DND-41 (cell line): Measurements from ENCODE around the gene ARHGAP26.

Source experiments
- ATAC-seq: fragments of 200-7000 bp; cut with Tn5 transposase; 3 replicates; pipeline ENCODE4 v1.9.1; 2021; ENCODE audit warnings: low read depth; ENCODE audit not compliant: insufficient read depth
- DNase-seq: peaks from one replicate; pipeline ENCODE4 v3.0.0-alpha.2; 2020
- H2AFZ ChIP-seq: 2 replicates; pipeline ENCODE4 v1.6.0; 2012; ENCODE audit warnings: low read depth, low read length
- H3K27ac ChIP-seq: 2 replicates; pipeline ENCODE4 v1.5.1; 2012; ENCODE audit warnings: low read length, inconsistent platforms
- H3K27me3 ChIP-seq: fragments of 200-600 bp; sonication (generic); 2 replicates; pipeline ENCODE4 v1.6.0; 2012; ENCODE audit warnings: low read length, mild to moderate bottlenecking, inconsistent platforms; ENCODE audit not compliant: insufficient read depth, poor library complexity
- H3K36me3 ChIP-seq: 2 replicates; pipeline ENCODE4 v1.5.1; 2012; ENCODE audit warnings: low read length, inconsistent platforms; ENCODE audit not compliant: insufficient read depth
- H3K4me1 ChIP-seq: 2 replicates; pipeline ENCODE4 v1.5.1; 2012; ENCODE audit warnings: mild to moderate bottlenecking, low read length; ENCODE audit not compliant: insufficient read depth
- H3K4me2 ChIP-seq: 2 replicates; pipeline ENCODE4 v1.6.0; 2012; ENCODE audit warnings: mild to moderate bottlenecking, moderate library complexity, low read length, inconsistent platforms; ENCODE audit not compliant: insufficient read depth
- H3K4me3 ChIP-seq, 2 experiments: fragments of 200-600 bp in 1 of 2; shearing (Covaris generic) in 1 of 2; 2 replicates each; pipeline ENCODE4 v1.5.1; 2012 to 2016; ENCODE audit warnings: inconsistent platforms in 2 of 2, low read length in 2 of 2, mild to moderate bottlenecking in 2 of 2, low read depth in 1 of 2, moderate library complexity in 1 of 2
- H3K79me2 ChIP-seq: 2 replicates; pipeline ENCODE4 v1.6.0; 2012; ENCODE audit warnings: low read length, inconsistent platforms; ENCODE audit not compliant: insufficient read depth
- H3K9ac ChIP-seq: 2 replicates; pipeline ENCODE4 v1.6.0; 2012; ENCODE audit warnings: low read depth, mild to moderate bottlenecking, inconsistent platforms, low read length, moderate library complexity
- H3K9me3 ChIP-seq: 2 replicates; pipeline ENCODE4 v1.5.1; 2012; ENCODE audit warnings: low read length, moderate library complexity, mild to moderate bottlenecking, inconsistent platforms; ENCODE audit not compliant: insufficient read depth, severe bottlenecking
- H4K20me1 ChIP-seq: 2 replicates; pipeline ENCODE4 v1.6.0; 2012; ENCODE audit warnings: low read length; ENCODE audit not compliant: insufficient read depth
- CTCF ChIP-seq: IDR thresholded peaks from 2 replicates; pipeline ENCODE4 v1.5.1; 2012; ENCODE audit warnings: borderline replicate concordance, low read length, moderate library complexity, mild to moderate bottlenecking; ENCODE audit not compliant: poor library complexity, severe bottlenecking; ENCODE audit errors: extremely low read depth
- EZH2 ChIP-seq: IDR thresholded peaks from 3 replicates; pipeline ENCODE4 v1.6.1; 2012; ENCODE audit warnings: borderline replicate concordance, low read depth, mild to moderate bottlenecking, moderate library complexity, low read length, inconsistent platforms; ENCODE audit not compliant: severe bottlenecking

ARHGAP26 gene

GRCh38 chr5:143187495-143187894 is 417.3 kb downstream of the ARHGAP26 start:
- no peak overlapping the region for H3K4me2 ChIP-seq

GRCh38 chr5:143188083-143188482 is 417.9 kb downstream of the ARHGAP26 start:
- no peak for TF ChIP-seq CTCF
- TF ChIP-seq EZH2: no peak
- Histone ChIP-seq H3K4me3 (no peak overlapping the region), H3K27me3 (no peaks in the 10 kb centered on the region), H3K4me2 (no peak overlapping the region), H3K9ac (no peak overlapping the region), H3K4me1 (no peaks in the 10 kb centered on the region), H3K36me3 (no peaks in the 10 kb centered on the region), H4K20me1 (no peaks in the 10 kb centered on the region), H3K27ac (no peak overlapping the region), H3K9me3 (peaks cover 8% of the 10 kb centered on the region), H2AFZ (no peak overlapping the region), H3K79me2 (no peaks in the 10 kb centered on the region)
- ATAC-seq (no peak), DNase-seq (no peak)

More at GRCh38 chr5:143187495-143187894, 417.3 kb downstream of the ARHGAP26 start:
- Histone ChIP-seq H3K9ac (no peak overlapping the region), H3K4me1 (no peaks in the 10 kb centered on the region), H3K9me3 (peaks cover 8% of the 10 kb centered on the region), H3K79me2 (no peaks in the 10 kb centered on the region), H2AFZ (no peak overlapping the region), H3K27me3 (no peaks in the 10 kb centered on the region), H4K20me1 (no peaks in the 10 kb centered on the region), H3K27ac (no peak overlapping the region), H3K4me3 (no peak overlapping the region), H3K36me3 (no peaks in the 10 kb centered on the region)
- DNase-seq (no peak), ATAC-seq (no peak)
- no peak for TF ChIP-seq CTCF
- TF ChIP-seq EZH2: no peak

GRCh38 chr5:143188692-143189091 is 418.5 kb downstream of the ARHGAP26 start:
- DNase-seq (no peak), ATAC-seq (no peak)
- Histone ChIP-seq H2AFZ (no peak overlapping the region), H4K20me1 (no peaks in the 10 kb centered on the region), H3K9me3 (peaks cover 8% of the 10 kb centered on the region), H3K27me3 (no peaks in the 10 kb centered on the region), H3K9ac (no peak overlapping the region), H3K36me3 (no peaks in the 10 kb centered on the region), H3K4me3 (no peak overlapping the region), H3K4me2 (no peak overlapping the region), H3K27ac (no peak overlapping the region), H3K79me2 (no peaks in the 10 kb centered on the region), H3K4me1 (no peaks in the 10 kb centered on the region)
- TF ChIP-seq EZH2: no peak

- Histone ChIP-seq H3K9me3 (peaks cover 8% of the 10 kb centered on the region), H3K79me2 (no peaks in the 10 kb centered on the region), H3K4me1 (no peaks in the 10 kb centered on the region), H3K27me3 (no peaks in the 10 kb centered on the region), H3K4me2 (no peak overlapping the region), H3K36me3 (no peaks in the 10 kb centered on the region), H3K9ac (no peak overlapping the region), H3K4me3 (no peak overlapping the region), H3K27ac (no peak overlapping the region), H2AFZ (no peak overlapping the region), H4K20me1 (no peaks in the 10 kb centered on the region)
- DNase-seq: no peak
- TF ChIP-seq EZH2 (no peak), CTCF (no peak)
- ATAC-seq: no peak
Observed at GRCh38 chr5:143190260-143190810, 420.2 kb downstream of the ARHGAP26 start.
